ENCODE measurements around the gene SERINC5. TPM values are rescaled to one million over a fixed set of nuclear protein-coding genes. Genes with fewer than 3 reads are reported as not detected.

SERINC5 gene
- total and polyA plus RNA-seq, 2 donors (not counting 3 experiments of a cell fraction or from before 2014, with no cell fraction given) = 3.2 to 10.1 TPM

- H3K9ac ChIP-seq (replicated peaks; ENCODE audit: extremely low read depth, insufficient read depth, low read length) = no peak overlapping the region
- no peaks in the 10 kb centered on the region for H3K36me3 ChIP-seq (ENCODE audit: control insufficient read depth in 2 of 2, extremely low read depth in 1 of 2, insufficient read depth in 2 of 2, low read length in 2 of 2)
- no TSS peak for BruUV-seq (replicated peaks)
- DNase-seq (ENCODE audit: low read depth, low spot score) (no peak), FAIRE-seq (no peak)
- TF ChIP-seq POLR2AphosphoS5 (IDR thresholded peaks at IDR 0.05; ENCODE audit: insufficient read depth, low read depth, low read length) (no peak), JUN (IDR thresholded peaks at IDR 0.05; ENCODE audit: borderline replicate concordance, insufficient read depth, insufficient read length, low read depth) (no peak), GATA2 (IDR thresholded peaks at IDR 0.05; ENCODE audit: insufficient read depth, insufficient read length, low read depth, low read length) (no peak), CTCF (IDR thresholded peaks at IDR 0.05; ENCODE audit: extremely low read depth in 1 of 2, insufficient read depth in 1 of 2, low read depth in 1 of 2, low read length in 2 of 2) (no peak), EZH2 (IDR thresholded peaks at IDR 0.05; ENCODE audit: borderline replicate concordance, low read depth, low read length, severe bottlenecking) (no peak), MAX (IDR thresholded peaks at IDR 0.05; ENCODE audit: insufficient read depth, insufficient read length) (no peak), MYC (IDR thresholded peaks at IDR 0.05; ENCODE audit: low read depth, low read length) (no peak), POLR2A (IDR thresholded peaks at IDR 0.05; ENCODE audit: low read depth, low read length) (no peak), FOS (IDR thresholded peaks at IDR 0.05; ENCODE audit: borderline replicate concordance, insufficient read depth, low read length) (no peak)
- H3K9me3 ChIP-seq (replicated peaks; ENCODE audit: control insufficient read depth, insufficient read depth, low read length) = no peaks in the 10 kb centered on the region
- no peak overlapping the region for H3K4me2 ChIP-seq (ENCODE audit: insufficient read depth, low read length)
- H3K27me3 ChIP-seq (ENCODE audit: control insufficient read depth in 2 of 2, insufficient read depth in 2 of 2, low read length in 2 of 2) = no peaks in the 10 kb centered on the region
- ChIA-PET CTCF (interaction anchor here (1.0 kb wide), 1 partner anchor 200 kb away, joined by 4 read pairs; no protein-coding TSS in a partner anchor), POLR2A (no interaction called here)
- no peaks in the 10 kb centered on the region for H3K9me1 ChIP-seq (replicated peaks; ENCODE audit: control insufficient read depth, extremely low read depth, insufficient read depth, low read length)
- dilution Hi-C loops (cut with MboI; ENCODE audit: extremely low pct_ligation_motif_present, low sequenced_read_pairs) = no loop called here
- intact Hi-C loops (cut with micrococcal nuclease) = no loop called here
- no peaks in the 10 kb centered on the region for H3K79me2 ChIP-seq (ENCODE audit: control insufficient read depth, insufficient read depth, low read length)
- no peak overlapping the region for H3K27ac ChIP-seq (ENCODE audit: insufficient read depth, low read depth, low read length)
- no peak overlapping the region for H3K4me3 ChIP-seq (replicated peaks in 1 of 3; ENCODE audit: insufficient read depth in 1 of 3, low read depth in 1 of 3, low read length in 3 of 3)
- H2AFZ ChIP-seq (ENCODE audit: low read depth, low read length) = no peak overlapping the region
- H3K4me1 ChIP-seq (ENCODE audit: control insufficient read depth, extremely low read depth, insufficient read depth, low read length) = no peaks in the 10 kb centered on the region
- no peaks in the 10 kb centered on the region for H4K20me1 ChIP-seq (replicated peaks; ENCODE audit: control insufficient read depth, extremely low read depth, insufficient read depth, low read length)
These were observed 27.5 kb upstream of the SERINC5 start for GRCh38 chr5:80283360-80283759.

Measured in endothelial cell of umbilical vein (primary cell).